ENCODE results near the gene WBP4. TPM values are rescaled to one million over a fixed set of nuclear protein-coding genes. Genes with fewer than 3 reads are reported as not detected.

The WBP4 gene
- polyA plus RNA-seq, 3 donors, result 2.8 to 3.8 (median 3.7) TPM

- no peaks in the 10 kb centered on the region for H3K27me3 ChIP-seq (ENCODE audit: control insufficient read depth in 2 of 2, insufficient read depth in 2 of 2, low read length in 2 of 2)
- H4K20me1 ChIP-seq (ENCODE audit: insufficient read depth, low read length), result peaks cover 43% of the 10 kb centered on the region
- H2AFZ ChIP-seq (ENCODE audit: insufficient read depth, low read depth, low read length, poor library complexity, severe bottlenecking), result no peak overlapping the region
- peaks cover 56 to 81% of the 10 kb centered on the region in 2 donors for H3K4me1 ChIP-seq (ENCODE audit: control insufficient read depth in 1 of 2, insufficient read depth in 2 of 2, low read length in 2 of 2)
- 88% methylated on average over 3 of the region's 3 CpGs for WGBS (ENCODE audit: insufficient coverage)
- no peaks in the 10 kb centered on the region for H3K36me3 ChIP-seq (replicated peaks in 1 of 2; ENCODE audit: control insufficient read depth in 1 of 2, insufficient read depth in 2 of 2, low read length in 2 of 2)
- peak overlapping the region; percentile 50 to 99 (median 95) for H3K27ac Mint-ChIP-seq
- H3K4me2 ChIP-seq (replicated peaks; ENCODE audit: extremely low read depth, low read length, poor library complexity, severe bottlenecking), result no peak overlapping the region
- no peak overlapping the region for H3K9ac ChIP-seq (ENCODE audit: insufficient read depth, low read length, poor library complexity, severe bottlenecking)
- H3K4me3 ChIP-seq (replicated peaks in 1 of 3; ENCODE audit: low read depth in 2 of 3, low read length in 3 of 3), result no peak overlapping the region
- no peak for DNase-seq
- peaks cover 0 to 3% (median 3%) of the 10 kb centered on the region in 3 donors for H3K27me3 Mint-ChIP-seq (ENCODE audit: low read depth in 3 of 3)
- intact Hi-C loops (cut with micrococcal nuclease), result loop anchor here (5.0 to 10.0 kb wide), 2 partner anchors 35 to 48 kb away; partner anchors contain the start of gene ELF1 (in 1 of the 2)
- peaks cover 0 to 6% (median 0%) of the 10 kb centered on the region in 7 donors for H3K9me3 Mint-ChIP-seq
- H3K4me3 Mint-ChIP-seq, result no peak overlapping the region
- peaks cover 91% of the 10 kb centered on the region for H3K79me2 ChIP-seq (ENCODE audit: insufficient read depth, low read length)
- peaks cover 5 to 15% of the 10 kb centered on the region in 2 donors for H3K36me3 Mint-ChIP-seq
- no peaks in the 10 kb centered on the region for H3K9me3 ChIP-seq (replicated peaks in 1 of 2; ENCODE audit: control insufficient read depth in 1 of 2, insufficient read depth in 1 of 2, low read length in 2 of 2)
- TF ChIP-seq, protein P1, sequence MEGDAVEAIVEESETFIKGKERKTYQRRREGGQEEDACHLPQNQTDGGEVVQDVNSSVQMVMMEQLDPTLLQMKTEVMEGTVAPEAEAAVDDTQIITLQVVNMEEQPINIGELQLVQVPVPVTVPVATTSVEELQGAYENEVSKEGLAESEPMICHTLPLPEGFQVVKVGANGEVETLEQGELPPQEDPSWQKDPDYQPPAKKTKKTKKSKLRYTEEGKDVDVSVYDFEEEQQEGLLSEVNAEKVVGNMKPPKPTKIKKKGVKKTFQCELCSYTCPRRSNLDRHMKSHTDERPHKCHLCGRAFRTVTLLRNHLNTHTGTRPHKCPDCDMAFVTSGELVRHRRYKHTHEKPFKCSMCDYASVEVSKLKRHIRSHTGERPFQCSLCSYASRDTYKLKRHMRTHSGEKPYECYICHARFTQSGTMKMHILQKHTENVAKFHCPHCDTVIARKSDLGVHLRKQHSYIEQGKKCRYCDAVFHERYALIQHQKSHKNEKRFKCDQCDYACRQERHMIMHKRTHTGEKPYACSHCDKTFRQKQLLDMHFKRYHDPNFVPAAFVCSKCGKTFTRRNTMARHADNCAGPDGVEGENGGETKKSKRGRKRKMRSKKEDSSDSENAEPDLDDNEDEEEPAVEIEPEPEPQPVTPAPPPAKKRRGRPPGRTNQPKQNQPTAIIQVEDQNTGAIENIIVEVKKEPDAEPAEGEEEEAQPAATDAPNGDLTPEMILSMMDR (IDR thresholded peaks at IDR 0.05), result no peak
- H3K4me1 Mint-ChIP-seq, result peaks cover 70% of the 10 kb centered on the region
- H3K27ac ChIP-seq (ENCODE audit: low read depth in 1 of 2, low read length in 2 of 2), result peak overlapping the region; percentile 86 to 89
Measured at GRCh38 chr13:41052441-41052840, 8.9 kb upstream of the WBP4 start.

GRCh38 chr13:41053384-41053826 is 7.9 kb upstream of the WBP4 start:
- Histone ChIP-seq H3K36me3 (replicated peaks in 1 of 2; ENCODE audit: control insufficient read depth in 1 of 2, insufficient read depth in 2 of 2, low read length in 2 of 2) (no peaks in the 10 kb centered on the region), H4K20me1 (ENCODE audit: insufficient read depth, low read length) (peaks cover 52% of the 10 kb centered on the region), H3K27ac (ENCODE audit: low read depth in 1 of 2, low read length in 2 of 2) (peak overlapping the region; percentile 86 to 89), H3K27me3 (ENCODE audit: control insufficient read depth in 2 of 2, insufficient read depth in 2 of 2, low read length in 2 of 2) (no peaks in the 10 kb centered on the region), H3K9ac (ENCODE audit: insufficient read depth, low read length, poor library complexity, severe bottlenecking) (peak overlapping the region; percentile 59), H3K4me1 (ENCODE audit: control insufficient read depth in 1 of 2, insufficient read depth in 2 of 2, low read length in 2 of 2) (peaks cover 58 to 87% of the 10 kb centered on the region in 2 donors), H3K9me3 (replicated peaks in 1 of 2; ENCODE audit: control insufficient read depth in 1 of 2, insufficient read depth in 1 of 2, low read length in 2 of 2) (no peaks in the 10 kb centered on the region), H3K79me2 (ENCODE audit: insufficient read depth, low read length) (peaks cover 94% of the 10 kb centered on the region), H3K4me2 (replicated peaks; ENCODE audit: extremely low read depth, low read length, poor library complexity, severe bottlenecking) (peak overlapping the region; percentile 69), H2AFZ (ENCODE audit: insufficient read depth, low read depth, low read length, poor library complexity, severe bottlenecking) (no peak overlapping the region), H3K4me3 (replicated peaks in 1 of 3; ENCODE audit: low read depth in 2 of 3, low read length in 3 of 3) (peak overlapping the region in 1 of 3 experiments; percentile 58)
- H3K4me3 Mint-ChIP-seq, result peak overlapping the region; percentile 48 to 53
- WGBS (ENCODE audit: insufficient coverage), result no CpG with 5 or more reads among the region's 2 CpGs
- H3K27ac Mint-ChIP-seq, result peak overlapping the region; percentile 86 to 99 (median 98)
- intact Hi-C loops (cut with micrococcal nuclease), result loop anchor here (5.0 to 10.0 kb wide), 2 partner anchors 36 to 49 kb away; partner anchors contain the start of gene ELF1 (in 1 of the 2)
- peak; percentile 92 to 98 (median 93) for DNase-seq
- peaks cover 0 to 4% (median 0%) of the 10 kb centered on the region in 7 donors for H3K9me3 Mint-ChIP-seq
- peaks cover 0 to 3% (median 3%) of the 10 kb centered on the region in 3 donors for H3K27me3 Mint-ChIP-seq (ENCODE audit: low read depth in 3 of 3)
- peaks cover 4 to 16% of the 10 kb centered on the region in 2 donors for H3K36me3 Mint-ChIP-seq
- peaks cover 70% of the 10 kb centered on the region for H3K4me1 Mint-ChIP-seq
- TF ChIP-seq, protein P1 (IDR thresholded peaks at IDR 0.05), result no peak
